ENCODE data around the gene CDH26. TPM values are rescaled to one million over a fixed set of nuclear protein-coding genes. Genes with fewer than 3 reads are reported as not detected.

The CDH26 gene
- not detected in 2 replicates for total RNA-seq

DNA sequence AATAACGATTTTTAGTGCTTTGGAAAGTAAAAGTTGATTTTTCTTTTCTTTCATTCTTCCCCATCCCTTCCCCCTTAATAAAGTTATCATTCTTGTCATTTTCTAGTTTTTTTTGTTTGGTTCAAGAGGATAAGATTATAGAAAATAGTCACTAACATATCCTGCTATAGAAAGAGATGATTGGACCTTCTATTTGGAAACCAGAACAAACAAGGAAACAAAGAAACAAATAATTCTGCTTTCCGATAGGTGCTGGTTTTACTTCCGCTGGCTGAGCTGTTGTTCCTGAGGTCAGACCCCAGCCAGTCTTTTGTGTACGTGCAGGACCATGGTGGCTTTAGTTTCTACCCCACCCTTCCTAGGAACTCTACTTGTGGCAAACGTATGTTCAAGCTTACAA, at the start of gene CDH26:
CDH26 (plus strand) TSS at position 301 of the 400 bp plus-strand sequence. CDS start 304 bp downstream, outside the sequence.

DNA sequence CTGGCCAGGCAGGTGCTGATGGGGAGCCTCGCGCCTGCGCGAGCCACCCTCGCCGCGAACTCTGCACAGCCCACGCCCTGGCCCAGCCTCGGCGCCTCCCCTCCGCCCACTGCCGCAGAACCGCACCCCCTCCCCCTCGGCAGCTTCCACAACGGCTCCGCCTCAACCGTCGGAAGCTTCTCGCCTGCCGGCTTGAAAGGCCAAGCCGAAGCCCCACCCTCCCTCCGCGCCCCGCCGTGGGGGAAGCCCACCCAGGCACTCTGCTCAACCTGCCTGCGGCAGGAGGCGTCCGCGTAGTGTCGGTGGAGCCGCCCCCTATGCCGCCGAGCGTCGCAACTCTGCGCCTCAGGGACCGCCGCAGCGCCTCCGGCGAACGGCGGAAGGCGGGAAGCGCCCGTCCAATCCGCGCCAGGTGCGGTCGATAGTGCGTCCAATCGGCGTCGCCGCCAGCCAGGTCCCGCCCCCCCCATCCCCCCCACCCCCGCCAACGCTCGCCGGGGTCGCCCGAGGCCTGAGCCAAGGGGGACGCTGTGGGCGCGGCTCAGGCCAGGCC, 24.9 kb upstream of the CDH26 start, which contains the start of gene SYCP2:
SYCP2 (minus strand) TSS at position 342 of the 553 bp plus-strand sequence. CDS start 11,224 bp downstream, outside the sequence.

DNA sequence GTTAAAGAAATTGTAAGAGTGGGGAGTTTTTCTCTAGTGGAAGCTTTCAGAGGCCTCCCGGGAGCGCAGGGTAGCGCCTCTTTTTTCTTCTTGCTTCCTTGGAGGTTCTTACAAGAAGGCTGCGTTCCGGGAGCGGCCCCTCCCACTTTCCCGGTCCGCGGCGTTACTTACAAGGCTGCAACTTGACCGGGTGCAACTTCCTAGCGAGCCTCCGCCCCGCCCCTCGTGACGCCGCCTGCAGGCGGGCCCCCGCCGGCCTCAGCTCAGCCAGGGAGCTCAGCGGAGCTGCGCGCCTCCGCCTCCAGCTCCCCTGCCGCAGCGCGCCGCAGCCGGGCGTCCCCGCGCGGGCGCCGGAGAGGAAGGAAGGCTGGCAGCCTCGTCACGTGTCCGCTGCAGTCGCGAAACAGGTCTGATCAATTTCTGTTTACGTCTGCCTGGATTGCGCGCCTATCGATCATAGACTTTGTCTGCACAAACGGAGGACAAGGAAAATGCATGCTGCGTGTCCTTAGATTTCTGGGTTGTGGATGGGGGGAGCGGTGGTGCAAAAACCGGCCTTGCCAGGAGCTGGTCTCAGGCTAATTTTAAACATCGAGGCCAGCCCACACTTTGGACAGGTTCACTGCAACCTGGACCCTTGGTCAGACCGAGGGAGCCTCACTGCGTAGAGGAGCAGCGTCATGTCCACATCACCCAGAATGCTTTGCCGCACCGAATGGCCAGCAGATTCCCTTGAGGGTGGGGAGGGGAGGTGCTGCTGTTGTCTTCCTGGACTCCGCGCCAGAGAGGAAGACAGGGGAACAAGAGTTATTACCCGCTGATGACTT, 17.9 kb upstream of the CDH26 start, which contains the start of the genes FAM217B and PPP1R3D:
FAM217B (plus strand) TSS at position 261 of the 827 bp plus-strand sequence. CDS start 3,555 bp downstream, outside the sequence.
PPP1R3D (minus strand) TSS at position 177 of the 827 bp plus-strand sequence. CDS start 374 bp downstream, outside the sequence.

Other genes with a start within 250 kb of the CDH26 start
- 0.13 and 0.16 TPM in 2 replicates for gene SYCP2, start 24.8 kb upstream of the CDH26 start, total RNA-seq
- 2.8 and 5.7 TPM in 2 replicates for gene PPP1R3D, start 18.1 kb upstream of the CDH26 start, total RNA-seq
- 4.2 and 8.1 TPM in 2 replicates for gene FAM217B, start 18.0 kb upstream of the CDH26 start, total RNA-seq